Measurements from ENCODE around the gene DNPH1.

- no peak for TF ChIP-seq YY1 (IDR thresholded peaks at IDR 0.05; ENCODE audit: insufficient read depth, insufficient read length)
- TF ChIP-seq ZNF274 (IDR thresholded peaks at IDR 0.05; ENCODE audit: low read depth, low read length): no peak
Measured at GRCh38 chr6:43273707-43274106, 44.4 kb upstream of the DNPH1 start.
